Hepatocyte (in vitro differentiated cells): ENCODE data around the gene SUPV3L1. TPM values are rescaled to one million over a fixed set of nuclear protein-coding genes. Genes with fewer than 3 reads are reported as not detected.

Experiments
- DNase-seq: peaks from one replicate; pipeline ENCODE4 v3.0.0-alpha.2; 2016; ENCODE audit warnings: low spot score
- H2AFZ ChIP-seq: fragments of 200-600 bp; sonication (generic); 2 replicates; pipeline ENCODE4 v1.6.0; 2016; ENCODE audit warnings: antibody characterized with exemption, mild to moderate bottlenecking
- H3K27ac ChIP-seq: fragments of 200-600 bp; sonication (generic); 2 replicates; pipeline ENCODE4 v1.5.1; 2016; ENCODE audit warnings: mild to moderate bottlenecking
- H3K27me3 ChIP-seq: fragments of 200-600 bp; sonication (generic); 2 replicates; pipeline ENCODE4 v1.6.1; 2016
- H3K36me3 ChIP-seq: fragments of 200-600 bp; sonication (generic); replicated peaks from 2 replicates; pipeline ENCODE4 v1.5.1; 2016; ENCODE audit warnings: low read depth; ENCODE audit not compliant: insufficient read depth
- H3K4me1 ChIP-seq: fragments of 200-600 bp; sonication (generic); 2 replicates; pipeline ENCODE4 v1.5.1; 2016; ENCODE audit warnings: mild to moderate bottlenecking, moderate library complexity; ENCODE audit not compliant: insufficient read depth
- H3K4me2 ChIP-seq: fragments of 200-600 bp; sonication (generic); 2 replicates; pipeline ENCODE4 v1.6.0; 2016
- H3K4me3 ChIP-seq: fragments of 200-600 bp; sonication (generic); 2 replicates; pipeline ENCODE4 v1.5.1; 2016; ENCODE audit warnings: mild to moderate bottlenecking
- H3K79me2 ChIP-seq: fragments of 200-600 bp; sonication (generic); 2 replicates; pipeline ENCODE4 v1.6.0; 2017; ENCODE audit warnings: mild to moderate bottlenecking
- H3K9me2 ChIP-seq: fragments of 200-600 bp; sonication (generic); replicated peaks from 2 replicates; pipeline ENCODE4 v1.6.0; 2017; ENCODE audit warnings: mild to moderate bottlenecking; ENCODE audit not compliant: insufficient read depth
- H3K9me3 ChIP-seq: fragments of 200-600 bp; sonication (generic); 2 replicates; pipeline ENCODE4 v1.5.1; 2016; ENCODE audit warnings: low read depth, mild to moderate bottlenecking
- H4K20me1 ChIP-seq: fragments of 200-600 bp; sonication (generic); 2 replicates; pipeline ENCODE4 v1.6.0; 2016; ENCODE audit warnings: mild to moderate bottlenecking; ENCODE audit not compliant: insufficient read depth, poor library complexity, severe bottlenecking
- EZH2 ChIP-seq: fragments of 200-600 bp; sonication (generic); IDR thresholded peaks from 2 replicates; pipeline ENCODE4 v1.6.1; 2016; ENCODE audit warnings: antibody characterized with exemption, mild to moderate bottlenecking, borderline replicate concordance
- EZH2phosphoT487 ChIP-seq: fragments of 200-600 bp; sonication (generic); IDR thresholded peaks from one replicate; pipeline ENCODE4 v1.6.1; 2018; ENCODE audit warnings: antibody characterized with exemption, mild to moderate bottlenecking, low read depth, moderate library complexity; ENCODE audit not compliant: unreplicated experiment, severe bottlenecking
- WGBS: methylation state at CpG from one replicate; pipeline ENCODE4 v1.1.6; 2016; ENCODE audit warnings: low lambda C conversion rate; ENCODE audit errors: missing lambda C conversion rate; 5-methylcytosine and 5-hydroxymethylcytosine counted together
- polyA plus RNA-seq: library from polyadenylated mRNA; unstranded; fragments of >200 nt; fragmentation: Nextera tagmentation; extraction: Ambion mirVana; gene quantifications from 2 replicates; pipeline ENCODE4 v1.2.1, GENCODE V29; 2016
- total RNA-seq: library from RNA; depleted of rRNA; stranded (reverse); fragments of >200 nt; gene quantifications from 2 replicates; pipeline ENCODE4 v1.2.3, GENCODE V29; 2014
- TF ChIP-seq, protein P1 (sequence below): fragments of 200-600 bp; sonication (generic); IDR thresholded peaks from 2 replicates; pipeline ENCODE4 v1.5.1; 2016; ENCODE audit warnings: antibody characterized with exemption, mild to moderate bottlenecking; ENCODE audit not compliant: poor library complexity

Gene SUPV3L1
- total and polyA plus RNA-seq, 2 experiments from 2014 or later, result 27.6 to 27.9 TPM

DNA sequence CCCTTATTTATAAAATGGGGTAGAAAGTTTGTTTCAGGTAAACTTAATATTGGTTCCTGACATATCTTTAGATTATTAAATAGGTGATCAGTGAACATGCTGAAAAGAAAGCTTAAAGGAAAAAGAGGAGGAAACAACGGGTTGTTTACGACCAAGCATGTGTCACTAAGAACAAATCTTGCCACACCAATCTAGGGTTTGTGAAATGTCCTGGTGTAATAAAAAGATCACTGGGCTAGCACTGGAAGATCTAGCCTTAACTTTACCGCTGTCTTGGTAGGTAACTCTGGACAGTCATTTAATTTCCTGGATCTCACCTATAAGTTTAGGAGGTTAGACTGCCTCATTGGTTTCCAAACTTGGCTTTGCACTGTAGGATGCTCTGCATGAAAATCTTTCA is 37.1 kb upstream of the SUPV3L1 start:
- no peaks in the 10 kb centered on the region for H3K9me2 ChIP-seq
- no peak overlapping the region for H3K4me2 ChIP-seq
- no peaks in the 10 kb centered on the region for H3K9me3 ChIP-seq
- no peaks in the 10 kb centered on the region for H3K27me3 ChIP-seq
- H2AFZ ChIP-seq, result no peak overlapping the region
- DNase-seq, result peak; percentile 6
- no peaks in the 10 kb centered on the region for H3K4me1 ChIP-seq
- H3K36me3 ChIP-seq, result no peaks in the 10 kb centered on the region
- H3K79me2 ChIP-seq, result peaks cover 85% of the 10 kb centered on the region
- no peak overlapping the region for H3K27ac ChIP-seq
- peaks cover 24% of the 10 kb centered on the region for H4K20me1 ChIP-seq
- WGBS, result 56% methylated on average over 3 of the region's 3 CpGs
- TF ChIP-seq, protein P1, sequence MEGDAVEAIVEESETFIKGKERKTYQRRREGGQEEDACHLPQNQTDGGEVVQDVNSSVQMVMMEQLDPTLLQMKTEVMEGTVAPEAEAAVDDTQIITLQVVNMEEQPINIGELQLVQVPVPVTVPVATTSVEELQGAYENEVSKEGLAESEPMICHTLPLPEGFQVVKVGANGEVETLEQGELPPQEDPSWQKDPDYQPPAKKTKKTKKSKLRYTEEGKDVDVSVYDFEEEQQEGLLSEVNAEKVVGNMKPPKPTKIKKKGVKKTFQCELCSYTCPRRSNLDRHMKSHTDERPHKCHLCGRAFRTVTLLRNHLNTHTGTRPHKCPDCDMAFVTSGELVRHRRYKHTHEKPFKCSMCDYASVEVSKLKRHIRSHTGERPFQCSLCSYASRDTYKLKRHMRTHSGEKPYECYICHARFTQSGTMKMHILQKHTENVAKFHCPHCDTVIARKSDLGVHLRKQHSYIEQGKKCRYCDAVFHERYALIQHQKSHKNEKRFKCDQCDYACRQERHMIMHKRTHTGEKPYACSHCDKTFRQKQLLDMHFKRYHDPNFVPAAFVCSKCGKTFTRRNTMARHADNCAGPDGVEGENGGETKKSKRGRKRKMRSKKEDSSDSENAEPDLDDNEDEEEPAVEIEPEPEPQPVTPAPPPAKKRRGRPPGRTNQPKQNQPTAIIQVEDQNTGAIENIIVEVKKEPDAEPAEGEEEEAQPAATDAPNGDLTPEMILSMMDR, result no peak
- TF ChIP-seq EZH2phosphoT487, result no peak
- TF ChIP-seq EZH2, result no peak
- no peak overlapping the region for H3K4me3 ChIP-seq

DNA sequence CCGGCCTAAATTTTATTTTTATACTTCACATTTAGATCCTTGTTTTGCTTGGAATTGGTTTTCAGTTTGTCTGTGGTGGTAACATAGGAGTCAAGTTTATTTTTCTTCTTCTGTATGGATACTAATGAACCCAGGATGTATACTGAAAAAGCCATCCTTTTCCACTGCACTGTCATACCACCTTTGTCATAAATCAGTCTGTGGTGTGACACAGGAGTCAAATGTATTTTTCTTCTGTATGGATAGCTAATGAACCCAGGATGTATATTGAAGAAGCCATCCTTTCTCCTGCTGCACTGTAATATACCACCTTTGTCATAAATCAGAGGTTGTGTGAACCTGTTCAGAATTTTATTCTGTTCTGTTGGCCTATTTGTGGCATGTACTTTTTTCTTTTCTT is 34.7 kb upstream of the SUPV3L1 start:
- Histone ChIP-seq H3K9me3 (no peaks in the 10 kb centered on the region), H3K79me2 (peaks cover 89% of the 10 kb centered on the region), H4K20me1 (peaks cover 27% of the 10 kb centered on the region), H3K36me3 (no peaks in the 10 kb centered on the region), H3K27ac (no peak overlapping the region), H3K4me1 (no peaks in the 10 kb centered on the region), H3K27me3 (no peaks in the 10 kb centered on the region), H3K9me2 (no peaks in the 10 kb centered on the region), H3K4me2 (no peak overlapping the region), H2AFZ (no peak overlapping the region), H3K4me3 (no peak overlapping the region)
- DNase-seq, result no peak
- WGBS, result 96% methylated on average over 1 of the region's 1 CpG
- TF ChIP-seq EZH2phosphoT487 (no peak), EZH2 (no peak)
- TF ChIP-seq, protein P1, result no peak

DNA sequence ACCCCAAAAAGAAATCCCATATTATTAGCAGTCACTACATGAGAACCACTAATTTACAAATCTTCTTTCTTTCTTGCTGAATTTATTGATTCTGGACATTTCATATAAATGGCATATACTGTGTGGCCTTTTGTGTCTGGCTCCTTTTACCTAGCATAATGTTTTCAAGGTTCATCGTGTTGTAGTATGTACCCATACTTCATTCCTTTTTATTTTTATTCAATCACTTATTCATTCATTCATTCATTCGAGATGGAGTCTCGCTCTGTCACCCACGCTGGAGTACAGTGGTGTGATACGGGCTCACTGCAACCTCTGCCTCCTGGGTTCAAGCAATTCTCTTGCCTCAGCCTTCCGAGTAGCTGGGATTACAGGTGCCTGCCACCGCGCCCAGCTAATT is 34.2 kb upstream of the SUPV3L1 start:
- H3K79me2 ChIP-seq, result peaks cover 89% of the 10 kb centered on the region
- peaks cover 31% of the 10 kb centered on the region for H4K20me1 ChIP-seq
- H3K4me1 ChIP-seq, result no peaks in the 10 kb centered on the region
- no peak overlapping the region for H3K27ac ChIP-seq
- H3K36me3 ChIP-seq, result no peaks in the 10 kb centered on the region
- no peak overlapping the region for H3K4me3 ChIP-seq
- TF ChIP-seq, protein P1, result no peak
- TF ChIP-seq EZH2phosphoT487 (no peak), EZH2 (no peak)
- WGBS, result 98% methylated on average over 8 of the region's 8 CpGs
- no peaks in the 10 kb centered on the region for H3K27me3 ChIP-seq
- H3K9me2 ChIP-seq, result no peaks in the 10 kb centered on the region
- no peak overlapping the region for H3K4me2 ChIP-seq
- H2AFZ ChIP-seq, result no peak overlapping the region
- H3K9me3 ChIP-seq, result no peaks in the 10 kb centered on the region
- DNase-seq, result no peak

DNA sequence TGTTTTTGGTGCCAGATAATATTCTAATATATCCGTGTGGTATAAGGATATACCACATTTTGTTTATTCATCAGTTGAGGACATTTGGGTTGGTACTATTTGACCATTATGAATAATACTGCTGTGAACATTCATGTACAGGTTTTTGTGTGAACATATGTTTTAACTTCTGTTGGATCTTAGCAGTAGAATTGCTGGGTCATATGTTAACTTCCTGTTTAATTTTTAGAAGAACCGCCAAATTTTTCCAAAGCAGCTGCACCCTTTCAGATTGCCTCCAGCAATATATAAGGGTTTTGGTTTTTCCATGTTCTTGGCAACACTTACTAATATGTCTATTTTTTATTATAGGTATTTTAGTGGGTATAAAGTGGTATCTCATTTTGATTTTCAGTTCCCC is 33.3 kb upstream of the SUPV3L1 start:
- Histone ChIP-seq H3K4me3 (no peak overlapping the region), H2AFZ (no peak overlapping the region), H3K27ac (no peak overlapping the region), H3K9me2 (no peaks in the 10 kb centered on the region), H3K27me3 (no peaks in the 10 kb centered on the region), H3K4me2 (no peak overlapping the region), H3K9me3 (no peaks in the 10 kb centered on the region), H3K36me3 (no peaks in the 10 kb centered on the region), H4K20me1 (peaks cover 31% of the 10 kb centered on the region), H3K79me2 (peaks cover 87% of the 10 kb centered on the region), H3K4me1 (no peaks in the 10 kb centered on the region)
- no peak for DNase-seq
- 73% methylated on average over 2 of the region's 2 CpGs for WGBS
- TF ChIP-seq, protein P1, result no peak
- no peak for TF ChIP-seq EZH2phosphoT487
- no peak for TF ChIP-seq EZH2
